Panc1 (cell line): Measurements from ENCODE around the gene AP3B2.

Experiments used
- TF ChIP-seq, protein P1 (sequence below): fragments of 450-650 bp; IDR thresholded peaks from 2 replicates; pipeline ENCODE4 v1.5.1; 2017; ENCODE audit warnings: mild to moderate bottlenecking
- TF ChIP-seq, protein P2 (sequence below), 2 experiments: IDR thresholded peaks; 2 replicates each; pipeline ENCODE4 v1.6.1; 2011 to 2012; ENCODE audit warnings: low read depth in 2 of 2, control low read depth in 1 of 2, low read length in 1 of 2, mild to moderate bottlenecking in 1 of 2, moderate library complexity in 1 of 2; ENCODE audit not compliant: insufficient read depth in 1 of 2

- TF ChIP-seq, protein P1, sequence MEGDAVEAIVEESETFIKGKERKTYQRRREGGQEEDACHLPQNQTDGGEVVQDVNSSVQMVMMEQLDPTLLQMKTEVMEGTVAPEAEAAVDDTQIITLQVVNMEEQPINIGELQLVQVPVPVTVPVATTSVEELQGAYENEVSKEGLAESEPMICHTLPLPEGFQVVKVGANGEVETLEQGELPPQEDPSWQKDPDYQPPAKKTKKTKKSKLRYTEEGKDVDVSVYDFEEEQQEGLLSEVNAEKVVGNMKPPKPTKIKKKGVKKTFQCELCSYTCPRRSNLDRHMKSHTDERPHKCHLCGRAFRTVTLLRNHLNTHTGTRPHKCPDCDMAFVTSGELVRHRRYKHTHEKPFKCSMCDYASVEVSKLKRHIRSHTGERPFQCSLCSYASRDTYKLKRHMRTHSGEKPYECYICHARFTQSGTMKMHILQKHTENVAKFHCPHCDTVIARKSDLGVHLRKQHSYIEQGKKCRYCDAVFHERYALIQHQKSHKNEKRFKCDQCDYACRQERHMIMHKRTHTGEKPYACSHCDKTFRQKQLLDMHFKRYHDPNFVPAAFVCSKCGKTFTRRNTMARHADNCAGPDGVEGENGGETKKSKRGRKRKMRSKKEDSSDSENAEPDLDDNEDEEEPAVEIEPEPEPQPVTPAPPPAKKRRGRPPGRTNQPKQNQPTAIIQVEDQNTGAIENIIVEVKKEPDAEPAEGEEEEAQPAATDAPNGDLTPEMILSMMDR, result no peak
- TF ChIP-seq, protein P2, sequence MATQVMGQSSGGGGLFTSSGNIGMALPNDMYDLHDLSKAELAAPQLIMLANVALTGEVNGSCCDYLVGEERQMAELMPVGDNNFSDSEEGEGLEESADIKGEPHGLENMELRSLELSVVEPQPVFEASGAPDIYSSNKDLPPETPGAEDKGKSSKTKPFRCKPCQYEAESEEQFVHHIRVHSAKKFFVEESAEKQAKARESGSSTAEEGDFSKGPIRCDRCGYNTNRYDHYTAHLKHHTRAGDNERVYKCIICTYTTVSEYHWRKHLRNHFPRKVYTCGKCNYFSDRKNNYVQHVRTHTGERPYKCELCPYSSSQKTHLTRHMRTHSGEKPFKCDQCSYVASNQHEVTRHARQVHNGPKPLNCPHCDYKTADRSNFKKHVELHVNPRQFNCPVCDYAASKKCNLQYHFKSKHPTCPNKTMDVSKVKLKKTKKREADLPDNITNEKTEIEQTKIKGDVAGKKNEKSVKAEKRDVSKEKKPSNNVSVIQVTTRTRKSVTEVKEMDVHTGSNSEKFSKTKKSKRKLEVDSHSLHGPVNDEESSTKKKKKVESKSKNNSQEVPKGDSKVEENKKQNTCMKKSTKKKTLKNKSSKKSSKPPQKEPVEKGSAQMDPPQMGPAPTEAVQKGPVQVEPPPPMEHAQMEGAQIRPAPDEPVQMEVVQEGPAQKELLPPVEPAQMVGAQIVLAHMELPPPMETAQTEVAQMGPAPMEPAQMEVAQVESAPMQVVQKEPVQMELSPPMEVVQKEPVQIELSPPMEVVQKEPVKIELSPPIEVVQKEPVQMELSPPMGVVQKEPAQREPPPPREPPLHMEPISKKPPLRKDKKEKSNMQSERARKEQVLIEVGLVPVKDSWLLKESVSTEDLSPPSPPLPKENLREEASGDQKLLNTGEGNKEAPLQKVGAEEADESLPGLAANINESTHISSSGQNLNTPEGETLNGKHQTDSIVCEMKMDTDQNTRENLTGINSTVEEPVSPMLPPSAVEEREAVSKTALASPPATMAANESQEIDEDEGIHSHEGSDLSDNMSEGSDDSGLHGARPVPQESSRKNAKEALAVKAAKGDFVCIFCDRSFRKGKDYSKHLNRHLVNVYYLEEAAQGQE (IDR thresholded peaks at IDR 0.05; ENCODE audit: insufficient read depth in 1 of 2, low read depth in 2 of 2, low read length in 1 of 2), result no peak
Measured at GRCh38 chr15:82640672-82641071, 69.0 kb downstream of the AP3B2 start.
